GM18867 (cell line): ENCODE measurements around the gene CTNND2.

Source experiments
- ATAC-seq: cut with Tn5 transposase; IDR thresholded peaks from one replicate; pipeline ENCODE4 v1.9.1; 2021; ENCODE audit warnings: mild to moderate bottlenecking, moderate library complexity; ENCODE audit not compliant: unreplicated experiment

Gene CTNND2

DNA sequence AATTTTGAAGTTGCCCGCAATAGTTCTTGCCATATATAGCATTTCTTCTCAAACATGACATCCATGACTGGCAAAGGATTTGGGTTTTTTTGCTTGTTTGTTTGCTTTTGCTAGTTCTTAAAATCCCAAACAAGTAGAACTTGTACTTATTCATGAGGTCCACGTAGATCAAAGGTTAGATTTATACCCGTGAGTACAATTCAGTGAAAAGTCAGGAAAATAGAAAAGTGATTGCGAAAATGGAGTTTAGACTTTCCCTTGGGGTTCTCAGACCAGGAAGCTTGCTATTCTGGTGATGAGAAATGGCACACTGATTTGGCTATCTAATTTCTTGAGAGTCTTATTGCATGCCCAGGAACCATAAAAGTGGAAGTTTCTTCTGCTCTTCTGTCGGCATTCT lies 304.7 kb downstream of the CTNND2 start:
- ATAC-seq = no peak

DNA sequence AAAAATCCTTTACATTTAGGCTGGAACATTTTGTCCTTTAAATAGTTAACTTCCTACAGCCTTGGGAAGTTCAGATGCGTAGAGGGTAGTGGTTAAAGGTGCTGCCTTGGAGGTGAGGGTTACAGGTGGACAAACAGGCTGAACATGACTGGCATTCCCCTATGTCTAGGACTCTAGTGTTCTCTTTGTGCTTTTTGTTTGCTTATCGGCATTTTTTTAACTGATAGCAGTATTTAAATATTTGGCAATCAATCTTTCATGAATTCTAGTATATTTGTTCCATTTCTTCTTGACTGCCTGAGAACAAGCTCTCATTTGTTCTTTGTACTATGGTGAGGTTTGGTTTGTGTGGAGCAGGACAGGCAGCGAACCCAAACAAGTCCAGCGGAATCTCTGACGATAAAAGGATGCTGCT lies 307.6 kb downstream of the CTNND2 start:
- no peak for ATAC-seq

DNA sequence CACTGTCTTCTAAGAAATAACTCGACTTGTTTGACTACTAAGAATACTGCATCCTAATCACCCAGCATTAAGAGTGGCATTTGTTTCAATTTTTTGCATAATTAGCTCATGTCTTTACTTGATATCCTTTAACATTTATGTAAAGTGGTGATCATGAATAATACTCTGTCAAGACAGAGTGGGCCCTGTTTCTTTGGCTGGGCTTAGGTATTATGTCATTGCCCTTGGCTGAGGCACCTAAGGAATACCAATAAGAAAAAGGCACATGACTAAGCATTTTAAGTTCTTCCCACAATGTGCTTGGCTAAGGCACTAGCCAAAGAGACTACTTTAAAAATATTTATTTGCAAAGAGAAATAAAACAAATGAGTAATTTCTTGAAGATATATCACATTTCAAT lies 308.1 kb downstream of the CTNND2 start:
- ATAC-seq = no peak

DNA sequence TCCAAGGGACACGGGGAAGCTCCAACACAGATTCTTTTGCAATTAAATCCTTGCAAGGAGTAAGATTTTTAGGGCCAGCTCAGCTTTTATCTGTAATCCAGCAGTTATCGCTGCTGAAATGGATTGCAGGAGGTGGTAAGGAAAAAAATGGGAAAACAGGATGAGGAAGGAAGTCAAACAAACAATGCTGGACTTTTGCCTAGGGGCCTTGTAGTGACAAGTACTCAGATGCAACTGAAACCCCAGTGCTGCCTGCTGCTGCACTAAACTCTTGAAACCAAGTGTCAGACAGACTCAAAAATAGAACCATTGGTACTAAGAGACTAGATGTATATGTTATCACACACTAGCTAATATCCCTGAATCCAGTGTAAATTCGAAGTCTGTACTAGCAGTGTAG lies 309.2 kb downstream of the CTNND2 start:
- no peak for ATAC-seq

DNA sequence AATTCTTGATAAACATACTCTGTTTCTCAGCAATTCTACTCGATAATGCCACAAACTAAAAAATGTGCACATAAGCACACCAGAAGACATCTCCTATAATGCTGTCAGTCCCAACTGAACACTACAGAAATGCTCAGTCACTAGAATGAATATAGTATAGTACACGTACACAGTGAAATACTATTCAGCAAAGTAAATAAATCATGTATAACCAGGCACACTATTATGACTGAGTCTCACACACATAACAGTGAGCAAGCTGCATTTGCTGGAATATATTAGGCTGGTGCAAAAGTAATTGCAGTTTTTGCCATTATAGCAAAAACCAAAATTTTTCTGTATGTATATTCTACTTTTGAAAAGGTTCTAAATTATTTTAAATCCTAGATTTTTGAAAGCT lies 310.2 kb downstream of the CTNND2 start:
- ATAC-seq = no peak

DNA sequence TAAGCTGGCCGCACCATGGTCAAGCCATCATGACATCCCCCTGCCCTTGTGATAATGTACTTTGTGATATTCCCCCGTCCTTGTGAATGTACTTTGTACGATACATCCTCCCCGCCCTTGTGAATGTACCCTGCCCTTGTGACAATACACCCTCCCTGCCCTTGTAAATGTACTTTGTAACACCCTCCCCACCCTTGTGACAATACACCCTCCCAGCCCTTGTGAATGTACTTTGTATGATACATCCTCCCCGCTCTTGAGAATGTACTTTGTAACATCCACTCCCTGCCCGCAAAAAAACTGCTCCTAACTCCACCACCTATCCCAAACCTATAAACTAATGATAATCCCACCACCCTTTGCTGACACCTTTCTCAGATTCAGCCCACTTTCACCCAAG lies 313.8 kb downstream of the CTNND2 start:
- ATAC-seq = no peak

DNA sequence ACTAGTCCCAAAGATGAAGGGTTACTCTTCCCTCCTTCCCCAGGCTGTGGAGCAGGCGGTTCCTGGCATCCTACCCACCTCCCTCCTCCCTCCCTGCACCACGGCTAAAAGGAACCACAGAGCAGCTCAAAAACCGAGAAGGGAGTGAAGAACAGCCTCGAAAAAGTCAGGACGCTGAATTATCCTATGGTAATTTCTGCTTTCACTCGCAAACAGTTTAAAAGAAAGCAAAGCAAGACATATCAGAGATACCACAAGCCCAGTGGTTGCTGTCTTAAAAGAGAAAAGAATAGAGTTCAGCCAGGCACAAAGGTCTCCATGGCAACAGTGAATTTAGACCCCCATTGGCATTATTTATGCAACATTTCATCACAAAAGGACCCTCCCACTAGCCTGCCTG lies 315.4 kb downstream of the CTNND2 start:
- ATAC-seq = no peak

DNA sequence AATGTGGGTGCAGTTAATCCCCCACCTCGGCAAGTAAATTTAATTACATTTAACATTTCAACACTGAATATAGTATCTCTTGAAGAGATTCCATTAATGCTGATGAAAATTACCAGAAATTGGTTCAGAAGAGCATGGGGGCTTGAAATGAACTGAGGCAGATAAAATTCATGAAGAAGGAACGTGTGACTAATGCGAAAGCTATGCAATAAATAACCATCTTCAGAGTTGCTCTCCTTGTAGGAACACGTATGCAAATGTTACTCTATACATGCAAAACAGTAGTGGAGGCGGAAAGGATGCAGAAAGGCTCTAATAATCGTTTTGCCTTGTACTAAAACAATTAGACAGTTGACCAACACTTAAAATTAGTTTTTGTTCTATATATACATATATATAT lies 320.2 kb downstream of the CTNND2 start:
- no peak for ATAC-seq

DNA sequence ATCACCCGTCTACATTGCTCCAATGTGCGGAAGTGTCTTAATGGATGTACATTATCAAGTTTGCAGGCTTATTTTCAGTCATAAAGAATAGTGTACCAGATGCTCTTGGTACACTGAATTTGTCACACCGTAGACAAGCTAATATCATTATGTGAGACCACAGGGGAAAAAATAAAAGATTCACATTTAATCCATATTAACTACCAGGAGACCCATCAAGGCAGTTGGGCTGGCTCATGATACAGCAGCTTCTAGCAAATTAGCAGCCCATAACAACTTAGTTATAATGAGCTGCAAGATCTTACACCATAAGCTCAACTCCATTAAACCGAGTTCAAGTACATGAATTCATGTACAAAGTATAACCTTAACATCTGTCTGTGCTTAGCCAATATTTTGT lies 324.9 kb downstream of the CTNND2 start:
- no peak for ATAC-seq

DNA sequence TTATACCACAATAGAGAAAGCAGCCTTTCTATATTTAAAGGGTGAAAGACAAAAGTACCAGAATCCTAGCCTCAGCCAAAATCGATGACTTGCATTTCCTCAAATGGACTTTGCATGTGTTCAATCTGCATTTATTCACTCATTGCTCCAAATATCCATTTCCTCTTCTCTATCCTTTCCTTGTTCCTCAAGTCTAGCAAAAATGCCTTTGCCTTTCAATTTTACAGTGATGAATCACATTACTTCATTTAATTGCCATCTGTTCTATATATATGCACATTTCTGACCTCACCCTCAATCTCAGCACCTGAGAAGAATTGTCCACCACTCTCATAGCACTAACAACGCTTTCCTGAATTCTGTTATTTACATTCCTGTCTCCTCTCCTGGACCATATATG lies 329.5 kb downstream of the CTNND2 start:
- no peak for ATAC-seq

DNA sequence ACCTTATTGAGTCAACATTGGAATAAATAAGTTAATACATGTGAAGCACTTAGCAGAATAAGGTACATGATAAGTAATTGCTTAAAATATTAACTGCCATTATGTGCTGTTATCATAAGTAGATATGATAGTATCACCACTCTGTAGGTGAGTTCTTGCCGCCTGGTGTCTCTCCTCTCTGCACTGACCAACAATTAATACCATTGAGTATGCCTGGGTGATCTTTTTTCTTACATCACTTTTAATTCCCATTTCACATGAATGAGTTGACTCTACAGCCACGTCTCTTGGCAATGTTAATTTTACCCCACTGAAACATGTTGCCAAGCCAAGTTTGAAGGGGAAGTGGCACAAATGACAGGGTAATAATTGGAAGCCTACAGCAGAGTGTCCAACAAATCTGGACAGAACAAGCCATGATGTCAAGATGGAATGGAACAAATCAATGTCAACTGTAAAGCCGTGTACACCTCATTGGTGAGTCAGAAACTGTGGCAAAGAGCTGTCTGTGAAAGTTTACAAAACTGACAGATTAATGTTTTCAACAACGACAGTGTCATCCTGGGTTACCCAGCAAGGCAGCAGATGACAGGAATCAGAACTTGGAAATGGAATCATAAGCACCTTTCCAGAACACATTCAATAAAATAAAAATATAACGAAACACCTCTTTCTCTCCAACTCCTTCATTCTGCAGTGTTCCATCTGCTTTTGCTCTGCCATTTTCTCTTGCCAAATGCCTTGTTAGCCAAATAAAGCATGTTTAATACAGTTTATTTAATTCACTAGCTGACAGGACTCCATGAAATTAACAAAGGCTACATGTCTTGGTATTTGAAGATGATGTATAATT lies 330.9 kb downstream of the CTNND2 start:
- ATAC-seq = no peak

DNA sequence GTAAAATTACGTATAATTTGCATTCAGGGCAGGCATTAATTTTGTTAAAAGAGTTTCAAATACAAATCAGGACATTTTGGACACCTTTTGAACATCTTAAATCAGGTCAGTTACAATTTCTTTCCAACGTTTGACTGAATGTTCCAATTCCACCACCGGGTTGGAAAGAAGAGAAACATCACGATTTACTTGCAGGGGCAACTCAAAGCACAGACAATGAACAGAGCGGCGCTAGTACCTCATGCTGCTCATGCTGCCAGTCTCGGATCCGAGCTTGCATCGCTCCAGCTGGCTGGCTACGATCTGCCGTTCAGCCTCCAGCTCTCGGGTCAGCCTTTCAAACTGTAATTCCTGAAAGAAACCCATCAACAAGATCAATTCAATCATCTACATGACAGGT lies 339.5 kb downstream of the CTNND2 start:
- no peak for ATAC-seq

DNA sequence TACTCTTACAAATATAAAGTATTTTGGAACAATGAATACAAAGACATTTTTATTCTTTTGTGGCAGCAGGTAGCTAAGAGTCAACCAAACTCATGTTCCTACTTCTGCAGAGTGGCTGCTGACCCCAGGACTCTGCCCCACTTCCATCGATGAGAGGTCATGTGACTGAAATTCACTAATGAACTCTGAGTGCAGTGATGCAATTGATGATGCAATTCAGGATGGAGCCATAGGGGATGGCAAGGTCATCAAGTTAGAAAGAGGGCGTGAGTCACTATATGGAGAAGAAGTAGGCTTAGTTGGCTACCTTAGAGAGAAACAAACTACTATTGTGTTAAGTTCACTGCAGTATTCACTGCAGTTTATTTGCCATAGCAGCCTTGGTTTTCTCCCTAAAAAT lies 340.4 kb downstream of the CTNND2 start:
- no peak for ATAC-seq

DNA sequence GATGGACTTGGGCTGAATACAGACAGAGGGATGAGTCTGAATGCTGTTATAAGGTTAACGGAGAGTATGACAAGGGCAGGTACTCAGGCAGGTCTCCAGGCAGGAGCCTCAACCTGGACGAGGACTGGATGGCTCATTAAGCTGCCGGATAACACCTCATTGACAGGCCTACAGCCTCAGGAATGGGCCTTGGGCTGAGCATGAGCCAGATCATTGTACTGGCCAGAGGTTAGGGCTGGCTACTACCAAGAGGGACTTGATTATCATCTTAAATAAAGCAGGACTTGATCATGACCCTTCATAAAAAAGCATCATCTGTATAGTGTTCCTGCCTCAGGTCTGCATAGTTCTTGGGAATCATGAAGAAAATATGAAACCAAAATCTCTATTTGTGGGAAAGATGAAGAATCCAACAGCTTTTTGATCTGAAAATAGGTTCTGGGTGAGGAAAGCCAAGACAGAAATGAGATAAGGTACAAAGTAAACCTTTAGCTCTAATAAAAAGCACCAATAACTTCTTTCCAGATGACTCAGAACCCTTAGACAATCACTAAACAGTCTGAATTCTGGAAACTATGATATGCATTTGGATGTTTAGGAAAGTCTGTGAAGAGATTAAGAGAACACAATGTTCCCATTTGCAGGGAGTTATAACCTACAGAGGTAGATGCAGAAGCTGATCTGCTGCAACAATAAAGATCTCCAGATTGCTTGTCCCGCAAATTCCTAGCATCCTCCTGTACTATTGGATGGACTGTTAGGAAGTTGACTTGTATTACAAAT lies 343.1 kb downstream of the CTNND2 start:
- ATAC-seq = no peak

DNA sequence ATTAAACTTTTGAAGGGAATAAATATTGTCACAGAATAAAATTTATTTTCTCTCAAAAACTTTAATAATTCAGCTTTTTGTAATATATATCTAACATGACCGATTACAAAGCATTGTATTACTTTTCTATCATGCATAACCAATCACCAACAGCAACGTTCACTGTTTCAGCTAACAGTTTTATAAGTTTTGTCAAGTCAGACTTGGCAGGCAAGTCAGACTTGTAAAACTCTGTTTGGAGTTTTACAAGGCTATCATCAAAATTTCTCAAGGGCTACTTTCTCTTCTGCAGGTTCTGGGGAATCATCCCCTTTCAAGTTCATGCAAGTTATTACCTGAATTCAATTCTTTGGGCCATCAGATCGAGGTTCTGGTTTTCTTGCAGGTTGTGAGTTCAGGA lies 347.2 kb downstream of the CTNND2 start:
- no peak for ATAC-seq

DNA sequence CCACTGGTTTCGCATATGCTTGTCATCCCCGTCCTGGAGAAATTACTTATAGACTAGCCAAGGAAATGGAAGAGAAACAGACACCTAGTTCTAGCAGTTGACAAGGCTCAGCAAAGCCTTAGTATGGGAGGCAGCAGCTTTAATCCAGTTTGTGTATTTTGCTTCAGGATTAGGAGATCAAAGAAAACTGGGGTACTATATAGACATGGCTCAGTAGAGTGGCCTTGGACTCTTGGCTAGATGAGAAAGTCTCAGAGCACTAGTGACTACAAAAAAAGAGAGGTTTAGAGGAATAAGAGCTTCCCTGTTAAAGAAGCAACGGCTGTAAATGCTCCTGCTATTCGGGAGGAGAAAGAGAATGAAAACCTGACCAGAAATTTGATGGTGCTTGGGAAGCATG lies 349.1 kb downstream of the CTNND2 start:
- no peak for ATAC-seq

DNA sequence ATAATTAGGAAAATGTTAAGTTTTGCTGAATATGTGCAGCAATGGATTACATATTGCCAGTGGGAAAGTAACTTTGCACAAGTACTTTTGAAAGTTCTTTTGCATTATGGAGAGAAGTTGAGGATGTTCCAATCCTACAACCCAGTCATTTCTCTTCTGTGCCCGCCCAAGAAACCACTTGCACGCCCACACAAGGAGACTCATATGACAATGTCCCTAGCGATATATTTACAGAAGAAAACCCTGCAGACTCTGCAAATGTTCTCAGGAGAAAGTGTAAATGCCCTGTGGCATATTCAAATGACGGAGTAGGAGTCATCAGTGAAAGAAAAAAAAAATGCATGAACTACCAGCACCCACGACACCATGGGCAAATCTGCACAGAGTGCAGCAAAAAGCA lies 356.5 kb downstream of the CTNND2 start:
- peak; percentile 55 for ATAC-seq

DNA sequence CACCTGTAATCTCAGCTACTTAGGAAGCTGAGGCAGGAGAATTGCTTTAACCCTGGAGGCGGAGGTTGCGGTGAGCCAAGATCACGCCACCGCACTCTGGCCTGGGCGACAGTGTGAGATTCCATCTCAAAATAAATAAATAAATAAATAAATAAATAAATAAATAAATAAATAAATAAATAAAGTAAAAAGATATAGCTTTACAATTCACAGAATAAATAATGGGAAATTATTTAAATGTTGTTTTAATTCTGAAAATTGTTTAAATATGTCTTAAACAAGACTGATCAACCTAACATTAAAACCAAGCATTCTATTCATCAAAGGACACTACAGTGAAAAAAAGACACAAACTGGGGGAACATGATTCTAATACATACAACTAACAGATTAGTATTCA lies 357.1 kb downstream of the CTNND2 start:
- no peak for ATAC-seq

DNA sequence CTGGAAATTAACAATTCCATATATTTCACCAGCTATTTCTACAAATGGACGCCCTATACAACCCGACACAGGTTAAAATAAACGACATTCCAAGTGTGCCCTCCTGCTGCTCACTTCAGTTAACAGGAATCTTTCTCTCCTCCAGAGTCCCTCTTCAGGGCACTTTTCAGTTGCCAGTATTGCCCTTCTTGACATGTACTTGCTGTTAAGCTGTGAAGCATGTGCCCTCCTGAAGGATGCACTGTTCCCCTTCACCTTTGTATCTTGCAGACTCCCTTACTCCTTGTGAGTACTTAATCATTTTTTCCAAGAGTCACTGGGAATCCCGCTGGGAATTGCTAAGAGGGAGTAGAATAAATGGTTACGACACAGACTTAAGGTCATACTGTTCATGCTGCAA lies 364.1 kb downstream of the CTNND2 start:
- ATAC-seq = no peak

DNA sequence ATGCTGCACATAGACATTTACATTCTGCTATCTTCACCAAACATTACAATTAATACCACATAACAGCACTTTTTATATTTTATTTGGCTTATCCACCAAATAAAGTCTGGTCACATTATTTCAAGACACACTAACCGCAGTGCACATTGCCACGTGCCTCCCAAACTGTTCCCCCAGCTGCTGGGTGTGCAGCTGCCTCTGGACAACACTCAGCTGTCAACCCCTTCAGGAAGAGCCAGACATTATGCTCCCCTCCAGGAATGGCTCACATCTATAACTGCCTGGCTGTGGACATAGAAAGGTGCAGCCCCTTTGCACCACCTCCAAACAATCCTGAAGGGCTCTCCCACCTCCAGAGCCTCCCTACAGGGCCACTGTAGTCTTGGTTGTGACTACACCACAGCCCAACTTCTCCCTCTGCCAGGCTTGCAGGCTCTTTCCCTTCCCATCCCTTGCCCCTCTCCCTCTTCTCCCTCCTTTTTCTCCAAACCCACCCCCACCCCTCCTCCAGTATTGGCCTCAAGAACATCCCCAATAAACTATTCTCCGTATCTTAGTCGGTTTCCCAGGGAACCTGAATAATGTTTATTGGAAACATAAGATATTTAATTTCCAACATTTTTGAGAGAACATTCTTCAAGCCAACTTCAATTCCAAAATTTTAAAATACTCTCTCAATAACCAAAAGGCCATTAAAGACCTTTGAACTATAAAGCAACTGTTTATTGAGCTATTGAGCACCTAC lies 372.3 kb downstream of the CTNND2 start:
- ATAC-seq = no peak

DNA sequence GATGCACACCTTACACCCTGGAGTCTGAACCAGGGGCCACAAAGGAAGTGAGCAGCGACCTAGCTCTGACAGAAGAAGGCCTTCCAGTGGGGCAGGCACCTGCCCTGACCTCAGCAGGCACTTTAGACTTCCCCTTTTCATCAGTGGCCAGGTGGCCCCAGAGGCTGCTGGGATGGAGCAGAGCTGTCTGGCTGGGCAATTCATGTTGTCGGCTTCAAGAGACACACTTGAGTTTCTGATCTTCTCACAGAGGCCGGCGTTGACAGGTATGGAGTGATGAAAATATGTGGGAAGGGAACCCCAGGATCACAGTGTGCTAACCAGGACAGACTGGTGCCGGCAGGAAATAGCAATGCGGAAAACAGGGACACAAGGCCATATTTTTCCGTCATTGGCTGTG lies 375.5 kb downstream of the CTNND2 start:
- no peak for ATAC-seq
